Ovary (tissue), 3 donors: ENCODE measurements around the gene CTNNA3.

Experiments
- POLR2A ChIP-seq: fragments of 450-650 bp; IDR thresholded peaks from one replicate; pipeline ENCODE4 v1.6.1; 2017; ENCODE audit warnings: antibody characterized with exemption, mild to moderate bottlenecking, moderate library complexity
- TF ChIP-seq, protein P1 (sequence below), 3 donors: fragments of 450-650 bp in 2 of 3; fragments of 200-600 bp in 1 of 3; IDR thresholded peaks; one replicate each; pipeline versions ENCODE4 v1.5.1 to v1.8.0; 2016 to 2022; ENCODE audit warnings: antibody characterized with exemption in 3 of 3, mild to moderate bottlenecking in 1 of 3
- donor health status: DM: no; HTN: no; CAD: no.

DNA sequence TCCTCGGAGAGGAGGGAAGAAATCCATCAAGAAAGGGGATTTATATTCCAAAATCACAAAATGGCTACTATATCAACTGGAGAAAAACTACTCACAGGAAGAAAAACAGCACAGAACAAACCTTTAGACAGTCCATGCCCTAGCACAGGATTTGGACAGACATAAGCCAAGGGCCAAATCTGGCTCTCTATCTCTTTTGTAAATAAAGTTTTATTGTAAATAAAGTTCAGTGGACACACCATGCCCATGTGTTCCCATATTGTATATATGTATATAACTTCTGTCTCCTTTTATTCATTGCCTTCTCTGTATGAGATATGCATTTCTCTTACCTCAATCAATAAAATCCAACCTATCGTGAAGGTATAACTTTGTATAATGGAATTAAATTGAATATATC lies 1513.0 kb downstream of the CTNNA3 start:
- TF ChIP-seq, protein P1, sequence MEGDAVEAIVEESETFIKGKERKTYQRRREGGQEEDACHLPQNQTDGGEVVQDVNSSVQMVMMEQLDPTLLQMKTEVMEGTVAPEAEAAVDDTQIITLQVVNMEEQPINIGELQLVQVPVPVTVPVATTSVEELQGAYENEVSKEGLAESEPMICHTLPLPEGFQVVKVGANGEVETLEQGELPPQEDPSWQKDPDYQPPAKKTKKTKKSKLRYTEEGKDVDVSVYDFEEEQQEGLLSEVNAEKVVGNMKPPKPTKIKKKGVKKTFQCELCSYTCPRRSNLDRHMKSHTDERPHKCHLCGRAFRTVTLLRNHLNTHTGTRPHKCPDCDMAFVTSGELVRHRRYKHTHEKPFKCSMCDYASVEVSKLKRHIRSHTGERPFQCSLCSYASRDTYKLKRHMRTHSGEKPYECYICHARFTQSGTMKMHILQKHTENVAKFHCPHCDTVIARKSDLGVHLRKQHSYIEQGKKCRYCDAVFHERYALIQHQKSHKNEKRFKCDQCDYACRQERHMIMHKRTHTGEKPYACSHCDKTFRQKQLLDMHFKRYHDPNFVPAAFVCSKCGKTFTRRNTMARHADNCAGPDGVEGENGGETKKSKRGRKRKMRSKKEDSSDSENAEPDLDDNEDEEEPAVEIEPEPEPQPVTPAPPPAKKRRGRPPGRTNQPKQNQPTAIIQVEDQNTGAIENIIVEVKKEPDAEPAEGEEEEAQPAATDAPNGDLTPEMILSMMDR (IDR thresholded peaks at IDR 0.05) = no peak
- no peak for TF ChIP-seq POLR2A
